ENCODE results near the gene PRKAG3.

PRKAG3 gene

GRCh38 chr2:218863021-218863520 lies 31.5 kb upstream of the PRKAG3 start:
- no peak for DNase-seq (ENCODE audit: low read depth)
- no peak for TF ChIP-seq CTCF (IDR thresholded peaks at IDR 0.05; ENCODE audit: low read depth, low read length, missing control alignments)

GRCh38 chr2:218861645-218862318 lies 30.2 kb upstream of the PRKAG3 start:
- DNase-seq (ENCODE audit: low read depth): no peak
- no peak for TF ChIP-seq CTCF (IDR thresholded peaks at IDR 0.05; ENCODE audit: low read depth, low read length, missing control alignments)
- H3K4me3 ChIP-seq (ENCODE audit: low read depth, low read length): no peak overlapping the region

More at GRCh38 chr2:218863021-218863520, 31.5 kb upstream of the PRKAG3 start:
- no peak overlapping the region for H3K4me3 ChIP-seq (ENCODE audit: low read depth, low read length)

GRCh38 chr2:218860950-218861381 lies 29.4 kb upstream of the PRKAG3 start:
- no peak for DNase-seq (ENCODE audit: low read depth)
- TF ChIP-seq CTCF (IDR thresholded peaks at IDR 0.05; ENCODE audit: low read depth, low read length, missing control alignments): no peak
- H3K4me3 ChIP-seq (ENCODE audit: low read depth, low read length): no peak overlapping the region

- DNase-seq (ENCODE audit: low read depth): no peak
- TF ChIP-seq CTCF (IDR thresholded peaks at IDR 0.05; ENCODE audit: low read depth, low read length, missing control alignments): no peak
- no peak overlapping the region for H3K4me3 ChIP-seq (ENCODE audit: low read depth, low read length)
Measured at GRCh38 chr2:218859988-218860831, 28.6 kb upstream of the PRKAG3 start.

GRCh38 chr2:218859556-218859987 lies 28.0 kb upstream of the PRKAG3 start, which contains the start of gene WNT6:
TSS of gene WNT6 (plus strand) at chr2:218859805. CDS start at chr2:218860038, 233 bp downstream.
- no peak within 1 kb of the TSS for H3K4me3 ChIP-seq (ENCODE audit: low read depth, low read length)
- no peak for TF ChIP-seq CTCF (IDR thresholded peaks at IDR 0.05; ENCODE audit: low read depth, low read length, missing control alignments)
- no peak for DNase-seq (ENCODE audit: low read depth)

- no peak overlapping the region for H3K4me3 ChIP-seq (ENCODE audit: low read depth, low read length)
- TF ChIP-seq CTCF (IDR thresholded peaks at IDR 0.05; ENCODE audit: low read depth, low read length, missing control alignments): no peak
Measured at GRCh38 chr2:218858671-218859555, 27.3 kb upstream of the PRKAG3 start.

More at GRCh38 chr2:218858671-218859555, 27.3 kb upstream of the PRKAG3 start:
- no peak for DNase-seq (ENCODE audit: low read depth)
